HepG2 (cell line): ENCODE measurements around the gene BBS9. TPM values are rescaled to one million over a fixed set of nuclear protein-coding genes. Genes with fewer than 3 reads are reported as not detected.

ENCODE experiments used
- CBX5 ChIP-seq: sonication (generic); formaldehyde crosslinking; IDR thresholded peaks from 2 replicates; pipeline ENCODE4 v1.4.0; 2020; ENCODE audit warnings: missing genetic modification reagents, borderline replicate concordance
- ELF3 ChIP-seq: IDR thresholded peaks from 2 replicates; pipeline ENCODE4 v1.6.1; 2016; ENCODE audit warnings: missing genetic modification reagents, missing compliant biosample characterization
- FOXA3 ChIP-seq: IDR thresholded peaks from 2 replicates; pipeline ENCODE4 v1.6.1; 2016; ENCODE audit warnings: missing genetic modification reagents, missing compliant biosample characterization
- HCFC1 ChIP-seq: fragments of 150-350 bp; IDR thresholded peaks from 2 replicates; pipeline ENCODE4 v1.6.1; 2014; ENCODE audit warnings: low read depth, low read length
- HOXD1 ChIP-seq: sonication (generic); formaldehyde crosslinking; IDR thresholded peaks from 2 replicates; pipeline ENCODE4 v1.5.0; 2020; ENCODE audit warnings: missing genetic modification reagents
- KMT2B ChIP-seq: IDR thresholded peaks from 2 replicates; pipeline ENCODE4 v1.6.1; 2016; ENCODE audit warnings: missing genetic modification reagents, missing compliant biosample characterization
- NFE2L1 ChIP-seq: sonication (generic); formaldehyde crosslinking; IDR thresholded peaks from 2 replicates; pipeline ENCODE4 v1.4.0; 2020; ENCODE audit warnings: missing genetic modification reagents, mild to moderate bottlenecking, borderline replicate concordance
- NONO ChIP-seq, 2 experiments: fragments of 450-650 bp in 1 of 2; sonication (generic) in 1 of 2; formaldehyde crosslinking in 1 of 2; IDR thresholded peaks in 1 of 2; conservative IDR thresholded peaks in 1 of 2; 2 replicates each; pipeline versions ENCODE4 v1.6.1 to v1.8.0; 2017 to 2022; ENCODE audit warnings: mild to moderate bottlenecking in 1 of 2, missing genetic modification reagents in 1 of 2, moderate library complexity in 1 of 2
- POLR2G ChIP-seq: fragments of 200-400 bp; formaldehyde crosslinking; IDR thresholded peaks from 2 replicates; pipeline ENCODE4 v1.6.1; 2018; ENCODE audit warnings: mild to moderate bottlenecking, low read depth, low read length, moderate library complexity
- REPIN1 ChIP-seq: sonication (generic); formaldehyde crosslinking; IDR thresholded peaks from 2 replicates; pipeline ENCODE4 v1.8.0; 2022; ENCODE audit warnings: missing genetic modification reagents, low read depth, mild to moderate bottlenecking, borderline replicate concordance
- RFX3 ChIP-seq: IDR thresholded peaks from 2 replicates; pipeline ENCODE4 v1.6.1; 2016; ENCODE audit warnings: missing biosample characterization, missing genetic modification reagents
- SALL1 ChIP-seq: sonication (generic); formaldehyde crosslinking; IDR thresholded peaks from 2 replicates; pipeline ENCODE4 v1.8.0; 2022; ENCODE audit warnings: mild to moderate bottlenecking, missing genetic modification reagents
- ZFP1 ChIP-seq: IDR thresholded peaks from 2 replicates; pipeline ENCODE4 v1.6.1; 2016
- ZNF225 ChIP-seq: sonication (generic); formaldehyde crosslinking; IDR thresholded peaks from 2 replicates; pipeline ENCODE4 v1.4.0; 2020; ENCODE audit warnings: mild to moderate bottlenecking, missing genetic modification reagents
- ZNF547 ChIP-seq: sonication (generic); formaldehyde crosslinking; IDR thresholded peaks from 2 replicates; pipeline ENCODE4 v1.5.1; 2020; ENCODE audit warnings: mild to moderate bottlenecking, missing genetic modification reagents
- ZNF749 ChIP-seq: sonication (generic); formaldehyde crosslinking; IDR thresholded peaks from 2 replicates; pipeline ENCODE4 v1.8.0; 2022; ENCODE audit warnings: mild to moderate bottlenecking, missing genetic modification reagents, moderate library complexity, borderline replicate concordance
- polyA plus RNA-seq, 8 experiments: library from polyadenylated mRNA; depleted of rRNA in 3 of 8; stranded (reverse) in 7 of 8; unstranded in 1 of 8; fragments of >200 nt; fragmentation: Illumina TruSeq in 4 of 8; extraction: Trizol in 4 of 8; gene quantifications; 2 replicates each; pipeline versions ENCODE4 v1.2.1 to v1.2.3, GENCODE V29; 2011 to 2016; ENCODE audit warnings: low read depth in 4 of 8, missing spikeins in 1 of 8, mixed read lengths in 1 of 8; ENCODE audit not compliant: insufficient read depth in 1 of 8
- total RNA-seq, 5 experiments: library from RNA; depleted of rRNA; stranded (reverse); fragments of >200 nt; fragmentation: Illumina TruSeq; extraction: Trizol; gene quantifications; 2 replicates each; pipeline ENCODE4 v1.2.3, GENCODE V29; 2016; ENCODE audit warnings: low read depth in 1 of 5
- TF ChIP-seq, protein P1 (sequence below): sonication (generic); formaldehyde crosslinking; IDR thresholded peaks from 2 replicates; pipeline ENCODE4 v1.4.0; 2020; ENCODE audit warnings: mild to moderate bottlenecking, missing genetic modification reagents
- TF ChIP-seq, protein P2 (sequence below): sonication (generic); formaldehyde crosslinking; IDR thresholded peaks from 2 replicates; pipeline ENCODE4 v1.4.0; 2020; ENCODE audit warnings: mild to moderate bottlenecking, missing genetic modification reagents
- TF ChIP-seq, protein P3 (sequence below): sonication (generic); formaldehyde crosslinking; conservative IDR thresholded peaks from 2 replicates; pipeline ENCODE4 v1.8.0; 2022; ENCODE audit warnings: missing genetic modification reagents
- TF ChIP-seq, protein P4 (sequence below): sonication (generic); formaldehyde crosslinking; IDR thresholded peaks from 2 replicates; pipeline ENCODE4 v1.5.1; 2020; ENCODE audit warnings: missing genetic modification reagents, mild to moderate bottlenecking, borderline replicate concordance

Gene BBS9
- total and polyA plus RNA-seq, 2 of the 13 experiments (the other 11 are each of a cell fraction or from before 2014, with no cell fraction given), result 5.1 to 7.8 TPM

DNA sequence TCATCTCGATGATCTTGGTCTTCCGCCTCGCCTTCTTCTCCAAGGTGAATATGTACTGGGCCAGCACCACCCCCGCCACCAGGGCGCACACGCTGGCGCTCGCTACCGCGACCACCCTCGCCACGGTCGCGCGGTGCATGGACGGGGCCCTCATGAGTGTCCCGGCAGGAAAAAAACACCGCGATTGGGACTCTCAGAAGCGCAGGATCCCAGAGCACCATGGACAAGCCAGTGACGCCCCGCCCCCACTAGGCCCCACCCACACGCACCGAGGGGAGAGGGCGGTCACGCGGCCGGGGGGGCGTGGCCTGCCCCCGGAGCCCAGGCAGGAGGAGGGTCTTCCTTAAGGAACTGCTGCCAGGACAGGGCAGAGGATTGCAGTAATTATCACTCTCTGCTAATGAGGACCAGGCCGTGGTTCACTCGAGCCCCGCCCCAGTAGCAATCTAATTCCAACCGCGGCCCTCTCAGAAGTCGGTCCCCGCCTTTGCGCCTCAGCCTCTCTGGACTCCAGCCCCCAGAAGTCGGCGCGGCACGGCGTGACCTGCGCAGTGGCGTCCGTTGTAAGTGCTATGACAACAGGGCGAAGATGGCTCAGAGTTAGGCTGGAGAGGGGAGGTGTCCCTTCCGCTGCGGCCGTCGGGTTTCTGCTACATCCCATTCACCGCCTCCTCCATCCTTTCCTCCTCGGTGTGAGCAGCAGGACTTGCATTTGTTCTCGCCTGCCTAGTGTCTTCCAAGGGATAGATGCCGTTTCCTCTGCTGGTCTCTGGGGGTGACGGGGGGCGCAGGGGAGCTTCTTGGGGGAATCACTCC, at the start of gene BBS9 (continued):
- TF ChIP-seq, protein P1, sequence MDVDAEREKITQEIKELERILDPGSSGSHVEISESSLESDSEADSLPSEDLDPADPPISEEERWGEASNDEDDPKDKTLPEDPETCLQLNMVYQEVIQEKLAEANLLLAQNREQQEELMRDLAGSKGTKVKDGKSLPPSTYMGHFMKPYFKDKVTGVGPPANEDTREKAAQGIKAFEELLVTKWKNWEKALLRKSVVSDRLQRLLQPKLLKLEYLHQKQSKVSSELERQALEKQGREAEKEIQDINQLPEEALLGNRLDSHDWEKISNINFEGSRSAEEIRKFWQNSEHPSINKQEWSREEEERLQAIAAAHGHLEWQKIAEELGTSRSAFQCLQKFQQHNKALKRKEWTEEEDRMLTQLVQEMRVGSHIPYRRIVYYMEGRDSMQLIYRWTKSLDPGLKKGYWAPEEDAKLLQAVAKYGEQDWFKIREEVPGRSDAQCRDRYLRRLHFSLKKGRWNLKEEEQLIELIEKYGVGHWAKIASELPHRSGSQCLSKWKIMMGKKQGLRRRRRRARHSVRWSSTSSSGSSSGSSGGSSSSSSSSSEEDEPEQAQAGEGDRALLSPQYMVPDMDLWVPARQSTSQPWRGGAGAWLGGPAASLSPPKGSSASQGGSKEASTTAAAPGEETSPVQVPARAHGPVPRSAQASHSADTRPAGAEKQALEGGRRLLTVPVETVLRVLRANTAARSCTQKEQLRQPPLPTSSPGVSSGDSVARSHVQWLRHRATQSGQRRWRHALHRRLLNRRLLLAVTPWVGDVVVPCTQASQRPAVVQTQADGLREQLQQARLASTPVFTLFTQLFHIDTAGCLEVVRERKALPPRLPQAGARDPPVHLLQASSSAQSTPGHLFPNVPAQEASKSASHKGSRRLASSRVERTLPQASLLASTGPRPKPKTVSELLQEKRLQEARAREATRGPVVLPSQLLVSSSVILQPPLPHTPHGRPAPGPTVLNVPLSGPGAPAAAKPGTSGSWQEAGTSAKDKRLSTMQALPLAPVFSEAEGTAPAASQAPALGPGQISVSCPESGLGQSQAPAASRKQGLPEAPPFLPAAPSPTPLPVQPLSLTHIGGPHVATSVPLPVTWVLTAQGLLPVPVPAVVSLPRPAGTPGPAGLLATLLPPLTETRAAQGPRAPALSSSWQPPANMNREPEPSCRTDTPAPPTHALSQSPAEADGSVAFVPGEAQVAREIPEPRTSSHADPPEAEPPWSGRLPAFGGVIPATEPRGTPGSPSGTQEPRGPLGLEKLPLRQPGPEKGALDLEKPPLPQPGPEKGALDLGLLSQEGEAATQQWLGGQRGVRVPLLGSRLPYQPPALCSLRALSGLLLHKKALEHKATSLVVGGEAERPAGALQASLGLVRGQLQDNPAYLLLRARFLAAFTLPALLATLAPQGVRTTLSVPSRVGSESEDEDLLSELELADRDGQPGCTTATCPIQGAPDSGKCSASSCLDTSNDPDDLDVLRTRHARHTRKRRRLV (CRISPR knock-in tag), result 0 out of 2 replicates have a peak, but pooled peaks have one; percentile 57
- no peak for TF ChIP-seq ZFP1
- TF ChIP-seq, protein P2, sequence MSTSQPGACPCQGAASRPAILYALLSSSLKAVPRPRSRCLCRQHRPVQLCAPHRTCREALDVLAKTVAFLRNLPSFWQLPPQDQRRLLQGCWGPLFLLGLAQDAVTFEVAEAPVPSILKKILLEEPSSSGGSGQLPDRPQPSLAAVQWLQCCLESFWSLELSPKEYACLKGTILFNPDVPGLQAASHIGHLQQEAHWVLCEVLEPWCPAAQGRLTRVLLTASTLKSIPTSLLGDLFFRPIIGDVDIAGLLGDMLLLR (CRISPR knock-in tag), result 0 out of 2 replicates have a peak, but pooled peaks have one; percentile 36
- peak; percentile 49; the same call in 1 of the 2 replicates for TF ChIP-seq REPIN1 (CRISPR knock-in tag)
- no peak; the same call in 1 of the 2 replicates for TF ChIP-seq KMT2B (CRISPR knock-in tag)
- peak; percentile 35; the same call in 1 of the 2 replicates for TF ChIP-seq ZNF547 (CRISPR knock-in tag)
- no peak for TF ChIP-seq NONO (IDR thresholded peaks at IDR 0.05)
- peak; percentile 67; the same call in 1 of the 2 replicates for TF ChIP-seq NONO (CRISPR knock-in tag; conservative IDR thresholded peaks at IDR 0.05)
- peak; percentile 75 for TF ChIP-seq POLR2G
- peak; percentile 75 for TF ChIP-seq RFX3 (CRISPR knock-in tag)
- peak; percentile 21; the same call in 1 of the 2 replicates for TF ChIP-seq NFE2L1 (CRISPR knock-in tag)
- TF ChIP-seq SALL1 (CRISPR knock-in tag), result peak; percentile 59
- TF ChIP-seq, protein P3, sequence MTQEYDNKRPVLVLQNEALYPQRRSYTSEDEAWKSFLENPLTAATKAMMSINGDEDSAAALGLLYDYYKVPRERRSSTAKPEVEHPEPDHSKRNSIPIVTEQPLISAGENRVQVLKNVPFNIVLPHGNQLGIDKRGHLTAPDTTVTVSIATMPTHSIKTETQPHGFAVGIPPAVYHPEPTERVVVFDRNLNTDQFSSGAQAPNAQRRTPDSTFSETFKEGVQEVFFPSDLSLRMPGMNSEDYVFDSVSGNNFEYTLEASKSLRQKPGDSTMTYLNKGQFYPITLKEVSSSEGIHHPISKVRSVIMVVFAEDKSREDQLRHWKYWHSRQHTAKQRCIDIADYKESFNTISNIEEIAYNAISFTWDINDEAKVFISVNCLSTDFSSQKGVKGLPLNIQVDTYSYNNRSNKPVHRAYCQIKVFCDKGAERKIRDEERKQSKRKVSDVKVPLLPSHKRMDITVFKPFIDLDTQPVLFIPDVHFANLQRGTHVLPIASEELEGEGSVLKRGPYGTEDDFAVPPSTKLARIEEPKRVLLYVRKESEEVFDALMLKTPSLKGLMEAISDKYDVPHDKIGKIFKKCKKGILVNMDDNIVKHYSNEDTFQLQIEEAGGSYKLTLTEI, result no peak
- TF ChIP-seq, protein P4, sequence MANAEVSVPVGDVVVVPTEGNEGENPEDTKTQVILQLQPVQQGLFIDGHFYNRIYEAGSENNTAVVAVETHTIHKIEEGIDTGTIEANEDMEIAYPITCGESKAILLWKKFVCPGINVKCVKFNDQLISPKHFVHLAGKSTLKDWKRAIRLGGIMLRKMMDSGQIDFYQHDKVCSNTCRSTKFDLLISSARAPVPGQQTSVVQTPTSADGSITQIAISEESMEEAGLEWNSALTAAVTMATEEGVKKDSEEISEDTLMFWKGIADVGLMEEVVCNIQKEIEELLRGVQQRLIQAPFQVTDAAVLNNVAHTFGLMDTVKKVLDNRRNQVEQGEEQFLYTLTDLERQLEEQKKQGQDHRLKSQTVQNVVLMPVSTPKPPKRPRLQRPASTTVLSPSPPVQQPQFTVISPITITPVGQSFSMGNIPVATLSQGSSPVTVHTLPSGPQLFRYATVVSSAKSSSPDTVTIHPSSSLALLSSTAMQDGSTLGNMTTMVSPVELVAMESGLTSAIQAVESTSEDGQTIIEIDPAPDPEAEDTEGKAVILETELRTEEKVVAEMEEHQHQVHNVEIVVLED, result peak; percentile 94
- TF ChIP-seq ZNF225 (CRISPR knock-in tag), result no peak
- TF ChIP-seq FOXA3 (CRISPR knock-in tag), result peak; percentile 67; the same call in 1 of the 2 replicates
- peak; percentile 9; the same call in 1 of the 2 replicates for TF ChIP-seq ELF3 (CRISPR knock-in tag)
- peak; percentile 19; the same call in 1 of the 2 replicates for TF ChIP-seq CBX5 (CRISPR knock-in tag)
- peak; percentile 42; the same call in 1 of the 2 replicates for TF ChIP-seq HOXD1 (CRISPR knock-in tag)
- peak; percentile 81 for TF ChIP-seq HCFC1
- TF ChIP-seq ZNF749, result peak; percentile 57; the same call in 1 of the 2 replicates
